HG03066 (cell line): ENCODE results near the gene ELP1.
"Not testable (repeated sequence)": the region's sequence is repeated elsewhere in the genome, so short reads cannot be mapped to it uniquely, and the experiment has no call there.

ENCODE experiments used
- ATAC-seq: cut with Tn5 transposase; IDR thresholded peaks from one replicate; pipeline ENCODE4 v1.9.1; 2021; ENCODE audit warnings: low read depth; ENCODE audit not compliant: unreplicated experiment

The ELP1 gene

DNA sequence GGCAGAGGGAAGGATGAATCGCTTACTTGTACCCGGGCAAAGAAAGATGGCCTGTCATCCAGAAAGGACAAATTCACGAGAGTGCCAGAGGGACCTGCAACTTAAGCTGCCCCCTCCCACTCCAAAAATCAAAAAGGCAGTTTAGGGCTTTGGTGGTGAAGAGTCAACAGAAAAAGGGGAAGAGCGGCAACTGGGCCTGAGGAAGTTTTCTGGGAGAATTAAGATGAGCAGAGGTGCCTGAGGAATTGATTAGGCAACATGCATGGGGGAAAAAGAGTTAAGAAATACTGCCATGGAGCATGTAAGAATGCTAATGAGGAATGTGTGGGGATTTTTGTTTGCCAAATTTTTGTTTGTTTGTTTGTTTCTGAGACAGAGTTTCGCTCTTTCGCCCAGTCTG lies 76.4 kb downstream of the ELP1 start:
- ATAC-seq = no peak

DNA sequence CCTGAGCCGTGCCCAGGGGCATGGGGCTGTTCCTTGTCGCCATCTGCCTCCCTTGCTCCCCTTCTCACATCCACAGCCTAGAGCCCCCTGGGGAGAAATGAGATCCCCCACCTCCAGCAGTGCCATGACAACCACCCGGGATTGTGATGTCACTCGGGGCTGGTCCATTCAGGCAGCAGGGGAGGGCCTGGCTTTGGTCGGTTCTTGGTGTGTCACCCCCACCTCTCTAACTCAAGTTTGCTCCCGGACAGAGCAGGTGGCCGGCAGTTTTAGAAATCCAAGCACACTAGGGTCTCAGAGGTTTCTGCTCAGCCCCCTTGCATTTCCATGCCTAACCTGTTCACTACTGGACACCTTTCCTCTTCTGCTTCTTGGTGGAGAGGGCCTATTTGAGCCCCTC lies 78.0 kb downstream of the ELP1 start, which contains the start of gene ACTL7B:
ACTL7B (minus strand) TSS at position 99 of the 400 bp plus-strand sequence; CDS start at position 43, 56 bp downstream.
- no peak for ATAC-seq

DNA sequence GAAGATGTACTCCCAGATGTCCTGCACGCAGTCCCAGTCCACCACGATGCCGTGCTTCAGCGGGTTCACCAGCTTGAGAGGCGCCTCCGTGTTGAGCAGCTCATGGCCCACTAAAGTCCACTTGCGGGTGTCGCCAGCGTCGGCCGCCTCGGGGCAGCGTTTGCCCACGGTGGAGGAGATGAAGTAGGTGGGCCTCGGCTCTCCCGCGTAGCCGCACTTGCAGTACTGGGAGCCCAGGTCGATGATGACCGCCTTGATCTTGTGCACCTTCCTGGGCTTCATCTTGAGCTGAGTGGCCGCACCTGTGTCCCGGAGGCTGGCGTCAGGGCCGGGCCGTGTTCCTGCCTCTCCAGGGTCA lies 78.4 kb downstream of the ELP1 start:
- no peak for ATAC-seq

DNA sequence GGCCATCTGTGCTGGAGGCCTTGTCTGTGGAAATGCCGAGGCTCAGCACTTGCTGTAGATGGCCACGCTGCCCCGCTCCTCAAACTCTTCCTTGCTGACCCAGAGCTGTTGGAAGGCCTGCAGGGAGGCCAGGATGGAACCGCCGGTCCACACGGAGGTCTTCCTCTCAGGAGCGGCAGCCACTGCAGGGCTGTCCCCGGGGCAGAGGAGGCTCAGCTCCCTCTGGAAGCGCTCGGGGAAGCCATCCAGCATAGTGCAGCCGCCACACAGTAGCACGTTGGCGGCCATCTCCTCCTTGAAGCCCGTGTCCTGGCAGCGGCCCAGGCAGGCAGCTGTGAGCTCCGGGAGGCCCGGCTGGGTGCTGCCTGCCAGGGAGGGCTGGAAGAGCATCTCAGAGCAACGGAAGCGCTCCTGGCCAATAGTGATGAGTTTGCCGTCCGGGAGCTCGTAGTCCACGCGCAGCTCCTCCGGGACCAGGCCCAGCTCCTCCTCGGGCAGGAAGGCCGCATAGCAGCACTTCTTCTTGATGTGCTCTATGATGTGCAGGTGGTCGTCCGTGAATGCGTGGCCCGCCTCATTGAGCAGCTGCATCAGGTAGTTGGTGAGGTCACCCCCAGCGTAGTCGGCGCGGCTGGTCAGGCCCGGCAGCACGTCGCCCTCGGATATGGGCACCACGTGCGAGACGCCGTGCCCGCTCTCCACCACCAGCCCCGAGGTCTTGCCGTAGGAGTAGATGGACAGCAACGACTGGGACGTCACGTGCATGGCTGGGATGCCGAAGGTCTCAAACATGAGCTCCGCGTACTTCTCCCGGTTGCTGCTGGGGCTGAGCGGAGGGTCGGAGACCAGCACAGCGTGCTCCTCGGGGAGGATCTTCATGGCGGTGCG lies 79.0 kb downstream of the ELP1 start:
- ATAC-seq = no peak

DNA sequence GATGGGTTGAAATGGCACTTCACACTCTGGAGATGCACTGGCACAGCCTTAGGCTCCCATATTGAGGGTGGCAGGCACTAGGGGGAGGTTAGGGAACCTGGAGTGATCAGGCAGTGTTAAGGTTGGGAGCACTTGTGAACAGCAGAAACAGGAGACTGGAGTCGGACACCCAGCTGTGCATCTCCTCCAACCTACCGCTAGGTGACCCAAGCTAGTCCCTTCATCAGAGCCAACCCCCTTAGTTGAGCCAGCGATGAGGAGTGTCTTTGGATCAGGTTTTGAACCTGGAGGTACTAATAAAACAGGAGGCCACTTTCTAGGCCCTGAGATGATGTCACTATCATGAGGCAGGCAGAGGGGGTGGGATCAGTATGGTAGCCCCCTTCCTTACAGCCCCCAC lies 79.8 kb downstream of the ELP1 start:
- ATAC-seq = no peak

DNA sequence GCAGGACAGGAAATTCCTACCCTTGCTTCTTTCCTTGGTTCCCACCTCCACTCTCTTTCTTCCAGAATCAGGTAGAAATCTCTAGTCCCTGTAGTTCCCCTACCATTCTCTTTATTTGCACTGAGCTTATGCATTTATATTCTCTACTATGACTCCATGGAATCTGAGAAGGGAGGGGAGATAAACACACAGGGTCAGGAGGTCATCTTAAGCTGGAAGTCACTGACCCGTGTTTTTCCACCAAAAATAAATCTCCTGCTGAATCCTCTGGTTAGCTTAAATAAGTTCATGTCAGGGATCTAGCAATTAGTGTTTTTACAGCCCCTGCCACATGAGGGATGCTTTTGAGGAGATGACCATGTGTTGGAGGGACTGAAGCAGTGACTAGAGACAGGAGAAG lies 81.8 kb downstream of the ELP1 start:
- ATAC-seq = no peak

DNA sequence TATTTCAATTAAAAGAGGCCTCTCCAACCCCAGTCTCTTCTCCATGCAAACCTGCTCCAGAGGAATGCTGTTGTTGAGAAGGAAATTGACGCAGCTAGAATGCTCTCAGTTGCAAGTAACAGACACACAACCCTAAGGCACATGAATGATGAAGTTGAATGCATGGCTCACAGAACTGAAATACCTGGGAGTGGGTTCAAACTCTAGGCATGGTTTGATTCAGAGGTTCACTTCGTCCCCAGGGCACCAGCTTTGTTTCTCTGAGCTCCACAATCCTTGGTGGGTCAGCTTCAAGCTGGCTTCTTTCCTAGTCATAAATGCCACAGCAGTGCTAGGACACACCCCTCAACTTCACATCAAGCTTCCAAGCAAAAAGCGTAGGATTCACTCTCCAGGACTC lies 82.8 kb downstream of the ELP1 start:
- no peak for ATAC-seq

DNA sequence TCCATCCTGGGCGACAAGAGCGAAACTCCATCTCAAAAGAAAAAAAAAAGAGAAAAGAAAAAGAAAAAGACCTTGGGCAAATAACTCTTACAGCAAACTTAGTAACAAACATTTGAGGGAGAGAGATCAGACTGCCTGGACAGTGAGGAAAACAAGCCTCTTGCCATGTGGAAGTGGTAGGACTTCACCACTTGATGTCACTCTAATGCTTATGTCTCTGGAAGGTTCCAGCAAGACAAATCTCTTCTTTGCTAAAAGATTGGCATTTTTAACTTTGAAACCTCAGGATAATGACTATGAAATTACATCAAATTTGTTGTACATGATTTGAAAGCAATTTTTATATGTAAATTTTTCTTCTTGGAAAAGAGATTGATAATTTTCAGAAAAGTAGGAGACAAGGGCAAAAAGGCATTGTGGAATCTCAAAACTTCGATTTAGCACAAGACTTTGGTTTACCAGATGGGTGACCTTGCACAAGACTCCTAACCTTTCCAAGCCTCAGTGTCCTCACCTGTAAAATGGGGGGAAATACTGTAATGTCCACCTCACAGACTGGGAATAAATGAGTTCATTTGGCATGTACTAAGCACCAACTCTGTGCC lies 83.5 kb downstream of the ELP1 start:
- ATAC-seq = no peak

DNA sequence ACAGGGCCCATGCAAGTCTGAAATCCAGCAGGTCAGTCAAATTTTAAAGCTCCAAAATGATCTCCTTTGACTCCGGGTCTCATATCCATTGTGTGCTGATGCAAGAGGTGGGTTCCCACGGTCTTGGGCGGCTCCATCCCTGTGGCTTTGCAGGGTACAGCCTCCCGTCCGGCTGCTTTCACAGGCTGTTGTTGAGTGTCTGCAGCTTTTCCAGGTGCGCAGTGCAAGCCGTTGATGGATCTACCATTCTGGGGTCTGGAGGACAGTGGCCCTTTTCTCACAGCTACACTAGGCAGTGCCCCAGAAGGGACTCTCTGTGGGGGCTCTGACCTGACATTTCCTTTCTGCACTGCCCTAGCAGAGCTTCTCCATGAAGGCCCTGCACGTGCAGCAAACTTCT lies 85.6 kb downstream of the ELP1 start:
- not testable (repeated sequence) for ATAC-seq

DNA sequence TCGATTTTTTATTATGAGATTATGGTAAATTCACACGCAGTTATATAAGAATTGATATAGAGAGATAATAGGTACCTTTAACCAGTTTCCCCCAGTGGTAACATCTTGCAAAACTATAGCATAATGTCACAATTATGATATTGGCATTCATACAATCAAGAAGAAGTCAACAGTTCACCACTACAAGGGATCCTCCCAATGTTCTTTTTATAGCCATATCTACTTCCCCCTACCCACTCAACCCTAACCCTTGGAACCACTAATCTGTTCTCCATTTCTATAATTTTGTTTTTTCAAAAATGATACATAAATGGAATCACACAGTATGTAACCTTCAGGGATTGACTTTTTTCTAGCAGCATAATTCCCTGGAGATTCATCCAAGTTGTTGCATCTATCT lies 88.0 kb downstream of the ELP1 start:
- no peak for ATAC-seq

DNA sequence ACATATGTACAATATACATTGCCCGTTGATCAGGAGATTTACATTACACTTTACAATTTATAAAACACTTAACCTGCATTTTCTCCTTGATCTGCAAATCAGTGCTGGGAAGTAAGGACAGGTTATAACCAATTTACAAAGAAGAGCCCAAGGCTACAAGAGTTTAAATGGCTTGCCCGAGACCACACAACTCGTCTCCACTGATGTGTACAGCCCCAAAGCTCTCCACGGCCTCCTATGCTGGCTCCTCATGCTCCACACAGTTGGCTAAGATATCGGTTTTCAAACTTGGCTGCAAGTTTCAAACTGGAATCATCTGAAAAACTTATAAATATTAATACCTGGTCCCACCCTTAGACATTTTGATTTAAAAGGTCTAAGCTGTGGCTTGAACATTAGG lies 88.4 kb downstream of the ELP1 start:
- no peak for ATAC-seq

DNA sequence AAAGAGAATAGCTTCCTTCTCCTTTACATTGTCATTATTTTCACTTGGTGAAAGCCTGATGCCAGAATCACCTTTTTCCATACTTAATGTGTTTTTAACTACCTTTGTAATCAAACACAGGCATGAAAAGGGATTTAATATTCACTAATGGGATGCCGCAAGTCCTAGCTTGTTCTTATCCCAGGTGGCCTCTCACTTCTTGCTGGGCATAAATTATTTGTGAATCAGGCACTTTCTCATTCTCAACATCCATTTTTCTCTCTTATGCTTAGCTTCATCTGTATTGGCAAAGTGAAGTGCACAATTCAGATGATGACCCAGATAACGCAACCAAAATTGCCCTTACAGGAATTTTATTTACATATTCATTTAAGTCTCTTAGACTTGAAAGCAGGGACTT lies 89.1 kb downstream of the ELP1 start:
- no peak for ATAC-seq

DNA sequence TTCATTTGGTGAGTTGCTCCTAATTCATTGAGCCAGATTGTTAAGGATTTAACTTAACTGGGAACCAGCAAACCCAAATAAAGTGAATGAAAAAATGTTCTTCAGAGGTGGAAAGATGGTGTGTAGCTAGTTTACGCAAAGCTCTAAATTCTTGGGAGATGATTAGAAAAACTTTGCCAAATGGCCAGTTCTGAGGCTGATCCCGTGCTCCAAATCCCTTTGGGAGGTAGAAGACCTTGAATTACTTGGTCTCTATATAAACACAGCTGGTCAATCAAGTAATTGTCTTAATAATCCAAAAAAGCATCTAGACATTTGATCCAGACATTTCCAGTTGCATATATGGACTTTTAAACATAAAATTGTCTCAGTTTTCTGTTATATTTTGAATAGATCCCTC lies 89.5 kb downstream of the ELP1 start:
- no peak for ATAC-seq

DNA sequence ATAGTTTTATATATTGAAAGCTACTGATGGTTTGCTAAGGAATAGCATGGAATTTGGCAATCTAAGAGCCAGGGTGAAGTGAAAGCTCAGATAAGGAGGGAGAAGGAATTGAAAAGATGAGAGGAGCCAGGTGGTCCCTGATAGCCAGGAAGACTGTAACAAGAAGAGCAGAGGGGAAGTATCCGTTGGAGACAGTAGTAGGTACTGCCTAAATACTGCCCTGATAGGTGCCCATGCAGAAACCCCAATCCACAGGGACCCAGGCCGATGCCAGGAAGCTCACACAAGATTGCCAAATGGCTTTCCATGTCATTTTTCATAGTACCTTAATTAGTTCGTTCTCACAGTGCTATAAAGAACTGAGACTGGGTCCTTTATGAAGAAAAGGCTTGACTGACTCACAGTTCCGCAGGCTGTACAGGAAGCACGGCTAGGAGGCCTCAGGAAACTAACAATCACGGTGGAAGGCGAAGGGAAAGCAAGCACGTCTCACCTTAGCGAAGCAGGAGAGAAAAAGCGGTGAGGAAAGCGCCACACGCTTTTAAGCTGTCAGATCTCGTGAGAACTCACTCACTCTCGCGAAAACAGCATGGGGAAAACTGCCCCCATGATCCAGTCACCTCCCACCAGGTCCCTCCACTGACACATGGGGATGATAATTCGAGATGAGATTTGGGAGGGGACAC lies 91.2 kb downstream of the ELP1 start:
- no peak for ATAC-seq

DNA sequence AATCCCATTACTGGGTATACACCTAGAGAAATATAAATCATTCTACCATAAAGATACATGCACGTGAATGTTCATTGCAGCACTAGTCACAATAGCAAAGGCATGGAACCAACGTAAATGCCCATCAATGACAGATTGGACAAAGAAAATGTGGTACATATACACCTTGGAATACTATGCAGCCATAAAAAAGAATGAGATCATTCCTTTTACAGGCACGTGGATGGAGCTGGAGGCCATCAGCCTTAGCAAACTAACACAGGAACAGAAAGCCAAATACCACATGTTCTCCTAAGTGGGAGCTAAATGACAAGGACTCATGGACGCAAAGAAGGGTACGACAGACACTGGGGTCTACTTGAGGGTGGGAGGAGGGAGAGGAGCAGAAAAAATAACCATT lies 94.4 kb downstream of the ELP1 start:
- ATAC-seq = not testable (repeated sequence)

DNA sequence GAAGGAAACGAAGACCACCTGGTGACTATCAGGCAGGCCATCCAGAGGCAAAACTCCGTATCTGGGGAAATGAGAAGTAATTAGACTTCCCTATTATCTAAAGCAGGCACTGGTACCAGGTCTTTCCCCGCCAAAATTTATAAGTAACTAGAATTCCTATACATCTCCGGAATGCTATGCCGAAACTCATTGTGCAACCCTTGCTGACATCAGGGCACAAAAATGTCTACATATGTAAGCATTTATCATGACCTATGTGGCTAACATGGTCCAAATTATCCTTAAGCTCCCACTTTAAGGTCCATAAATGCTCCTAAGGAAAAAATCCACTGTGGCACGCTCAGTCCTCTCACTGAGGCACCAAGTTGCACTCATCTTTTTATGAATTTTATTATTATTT lies 95.9 kb downstream of the ELP1 start:
- no peak for ATAC-seq

DNA sequence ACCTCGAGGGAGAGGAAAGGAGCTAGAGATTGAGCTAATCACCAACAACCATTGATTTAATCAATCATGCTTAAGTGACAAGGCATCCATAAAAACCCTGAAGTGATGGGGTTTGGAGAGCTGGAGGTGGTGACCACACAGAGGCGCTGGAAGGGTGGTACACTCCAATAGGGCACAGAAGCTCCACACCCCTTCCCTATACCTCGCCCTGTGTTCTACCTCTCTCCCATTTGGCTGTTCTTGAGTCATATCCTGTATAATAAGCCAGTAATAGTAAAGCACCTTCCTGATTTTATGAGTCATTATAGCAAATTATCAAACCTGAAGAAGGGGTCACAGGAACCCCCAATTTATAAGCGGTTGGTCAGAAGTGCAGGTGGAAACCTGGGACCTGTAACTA lies 96.4 kb downstream of the ELP1 start:
- ATAC-seq = no peak

DNA sequence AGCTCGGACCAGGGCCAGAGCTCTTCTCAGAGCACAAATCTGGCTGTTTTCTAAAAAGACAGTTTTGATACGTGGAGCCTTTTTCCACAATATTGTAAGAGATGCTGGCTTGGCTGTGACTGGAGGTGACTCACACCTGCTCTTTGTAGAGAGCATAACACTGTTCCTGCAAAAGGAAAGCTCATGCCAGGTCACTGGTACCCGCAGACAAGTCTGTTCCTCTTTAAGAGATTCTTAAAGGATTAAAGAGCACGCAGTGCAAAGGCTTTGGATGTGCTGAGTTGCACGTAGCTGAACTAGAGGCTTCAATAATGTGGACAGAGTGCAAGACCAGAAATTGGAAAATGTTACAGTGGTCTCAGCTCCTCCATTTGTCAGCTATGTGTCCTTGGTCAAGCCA lies 97.1 kb downstream of the ELP1 start:
- ATAC-seq = no peak

DNA sequence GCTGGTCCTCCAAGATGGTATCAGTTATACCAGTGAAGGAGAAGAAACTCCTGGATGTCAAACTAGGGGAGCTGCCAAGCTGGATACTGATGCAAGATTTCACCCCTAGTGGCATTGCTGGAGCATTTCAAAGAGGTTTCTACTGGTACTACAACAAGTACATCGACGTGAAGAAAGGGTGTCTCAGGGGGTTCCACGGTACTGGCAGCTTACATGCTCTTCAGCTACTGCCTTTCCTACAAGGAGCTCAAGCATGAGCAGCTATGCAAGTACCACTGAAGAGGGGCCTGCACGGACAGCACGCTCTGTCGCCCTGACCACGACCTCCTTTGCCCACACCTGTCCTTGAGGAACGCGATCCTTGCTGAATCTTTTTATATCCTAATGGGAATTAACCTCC lies 97.6 kb downstream of the ELP1 start:
- ATAC-seq = no peak

DNA sequence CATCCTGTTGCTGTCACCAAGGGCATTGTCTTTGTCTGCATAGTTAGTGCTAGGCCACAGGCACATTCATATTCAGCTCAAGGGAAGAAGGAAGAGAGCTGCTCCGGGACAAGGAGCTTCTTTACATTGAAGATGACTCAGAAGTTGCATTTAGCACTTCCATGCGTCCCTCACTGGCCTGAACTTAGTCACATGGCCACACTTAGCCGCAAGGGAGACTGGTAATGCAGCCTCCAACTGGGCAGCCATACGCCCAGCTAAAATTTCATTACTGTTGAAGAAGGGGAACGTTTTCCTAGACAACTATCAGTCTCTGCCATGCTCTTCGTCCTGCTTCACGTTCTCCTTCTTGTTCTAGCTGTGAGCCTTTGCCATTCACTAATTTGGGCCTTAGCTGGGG lies 98.1 kb downstream of the ELP1 start:
- ATAC-seq = no peak

DNA sequence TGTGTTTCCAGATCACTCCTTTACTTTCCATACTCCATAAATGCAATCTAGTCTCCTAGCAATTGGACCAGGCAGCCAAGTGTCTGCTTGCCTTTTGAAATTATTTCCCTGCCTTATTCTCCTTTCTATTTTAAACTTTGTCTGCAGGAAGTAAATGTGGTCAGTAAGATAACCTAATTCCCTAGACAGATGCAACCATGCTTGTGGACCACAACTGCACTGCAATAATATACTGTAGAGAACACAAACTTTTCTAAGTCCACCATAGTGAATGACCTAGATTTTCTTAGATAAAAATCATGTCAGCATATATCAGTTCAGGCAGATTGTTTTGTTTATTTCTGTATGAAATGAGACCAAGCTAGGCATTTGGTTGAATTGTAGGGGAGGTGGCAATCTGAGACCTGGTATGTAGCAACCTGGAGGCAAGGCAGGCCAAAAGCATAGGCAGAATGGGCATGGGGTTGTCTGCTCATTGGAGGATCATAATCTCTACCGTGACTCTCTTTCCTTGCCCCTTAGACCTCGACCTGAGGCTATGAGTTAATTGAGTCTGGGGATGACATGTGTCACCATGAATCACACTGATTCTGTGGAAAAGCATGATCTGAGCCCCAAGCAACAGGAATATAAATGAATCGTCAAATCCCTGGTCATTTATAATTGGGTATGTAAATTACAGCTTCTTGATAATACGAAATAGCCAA lies 98.8 kb downstream of the ELP1 start:
- ATAC-seq = no peak
